Tibial artery (tissue), 4 donors: ENCODE data around the gene PCDHGA4.
"Not testable (repeated sequence)": the region's sequence is repeated elsewhere in the genome, so short reads cannot be mapped to it uniquely, and the experiment has no call there.

Experiments used
- DNase-seq, 2 donors: peaks; one replicate each; pipeline ENCODE4 v3.0.0-alpha.2; 2019
- H3K27ac ChIP-seq, 2 donors: fragments of 200-600 bp; sonication (generic) in 1 of 2; 1 replicate in 1 of 2; 2 replicates in 1 of 2; pipeline ENCODE4 v1.5.1; 2018 to 2019; ENCODE audit warnings: mild to moderate bottlenecking in 1 of 2
- H3K27me3 ChIP-seq, 2 donors: fragments of 200-600 bp; sonication (generic) in 1 of 2; one replicate each; pipeline versions ENCODE4 v1.5.1 to v1.6.0; 2016 to 2019
- H3K36me3 ChIP-seq, 3 donors: fragments of 200-600 bp; sonication (generic) in 2 of 3; one replicate each; pipeline ENCODE4 v1.5.1; 2016 to 2019; ENCODE audit warnings: mild to moderate bottlenecking in 2 of 3
- H3K4me1 ChIP-seq, 4 donors: fragments of 200-600 bp; sonication (generic) in 2 of 4; 1 replicate in 3 of 4; 2 replicates in 1 of 4; pipeline ENCODE4 v1.5.1; 2016 to 2019
- H3K4me3 ChIP-seq, 2 donors: fragments of 200-600 bp; sonication (generic) in 1 of 2; 1 replicate in 1 of 2; 2 replicates in 1 of 2; pipeline ENCODE4 v1.5.1; 2018 to 2019; ENCODE audit warnings: mild to moderate bottlenecking in 2 of 2
- H3K9me3 ChIP-seq, 3 donors: fragments of 200-600 bp; sonication (generic) in 1 of 3; one replicate each; pipeline ENCODE4 v1.5.1; 2016 to 2019
- CTCF ChIP-seq, 2 experiments: fragments of 200-600 bp in 1 of 2; fragments of 450-650 bp in 1 of 2; IDR thresholded peaks; one replicate each; pipeline ENCODE4 v1.5.1; 2017 to 2019; ENCODE audit warnings: antibody characterized with exemption in 2 of 2, mild to moderate bottlenecking in 1 of 2, moderate library complexity in 1 of 2
- intact Hi-C: fragments of 100-400 bp; cut with DNase I; formaldehyde crosslinking; loops from one replicate; pipeline ENCODE4 v1.15.0; 2023; ENCODE audit warnings: low total_unique reads

PCDHGA4 gene

GRCh38 chr5:141354900-141355469 lies at the start of gene PCDHGA4:
Gene PCDHGA4, plus strand, starts transcription at chr5:141355021. Its CDS starts 87 bp downstream, at chr5:141355108.
- TF ChIP-seq CTCF (IDR thresholded peaks at IDR 0.05): no peak
- DNase-seq: no peak
- Histone ChIP-seq H3K27me3 (peaks cover 0 to 3% of the 10 kb centered on the region in 2 donors), H3K36me3 (peaks cover 0 to 18% (median 7%) of the 10 kb centered on the region in 3 donors), H3K4me3 (peak within 1 kb of the TSS; percentile 32 to 43), H3K27ac (no peak within 1 kb of the TSS), H3K9me3 (peaks cover 0 to 100% (median 88%) of the 10 kb centered on the region in 3 donors), H3K4me1 (no peaks in the 10 kb centered on the region)
- intact Hi-C loops: no loop called here

GRCh38 chr5:141306630-141307029 lies 48.2 kb upstream of the PCDHGA4 start:
- intact Hi-C loops: no loop called here
- H3K36me3 ChIP-seq: peaks cover 6 to 50% (median 29%) of the 10 kb centered on the region in 3 donors
- no peak for TF ChIP-seq CTCF (IDR thresholded peaks at IDR 0.05)
- no peak overlapping the region for H3K4me3 ChIP-seq
- H3K27ac ChIP-seq: no peak overlapping the region
- H3K4me1 ChIP-seq: no peaks in the 10 kb centered on the region
- no peaks in the 10 kb centered on the region for H3K27me3 ChIP-seq
- H3K9me3 ChIP-seq: peaks cover 10 to 100% (median 89%) of the 10 kb centered on the region in 3 donors
- DNase-seq: no peak

- no peak overlapping the region for H3K4me3 ChIP-seq
- peaks cover 45 to 79% (median 74%) of the 10 kb centered on the region in 3 donors for H3K36me3 ChIP-seq
- DNase-seq: no peak
- peaks cover 22 to 100% (median 73%) of the 10 kb centered on the region in 3 donors for H3K9me3 ChIP-seq
- no peak for TF ChIP-seq CTCF (IDR thresholded peaks at IDR 0.05)
- intact Hi-C loops: no loop called here
- no peak overlapping the region for H3K27ac ChIP-seq
- no peaks in the 10 kb centered on the region for H3K4me1 ChIP-seq
- no peaks in the 10 kb centered on the region for H3K27me3 ChIP-seq
Observed at GRCh38 chr5:141313711-141314110, 41.1 kb upstream of the PCDHGA4 start.

- H3K4me3 ChIP-seq, intact Hi-C loops, H3K27me3 ChIP-seq, DNase-seq, H3K27ac ChIP-seq: not testable (repeated sequence)
- H3K36me3 ChIP-seq: peaks cover 55 to 79% (median 78%) of the 10 kb centered on the region in 3 donors
- H3K9me3 ChIP-seq: peaks cover 22 to 86% (median 59%) of the 10 kb centered on the region in 3 donors
- peaks cover 0 to 12% (median 3%) of the 10 kb centered on the region in 4 donors for H3K4me1 ChIP-seq
Observed at GRCh38 chr5:141316963-141317362, 37.9 kb upstream of the PCDHGA4 start.

GRCh38 chr5:141319202-141319601 lies 35.6 kb upstream of the PCDHGA4 start:
- Histone ChIP-seq H3K9me3 (peaks cover 19 to 71% (median 44%) of the 10 kb centered on the region in 3 donors), H3K4me3 (no peak overlapping the region), H3K27me3 (no peaks in the 10 kb centered on the region), H3K4me1 (peaks cover 0 to 12% (median 3%) of the 10 kb centered on the region in 4 donors), H3K27ac (no peak overlapping the region), H3K36me3 (peaks cover 47 to 58% (median 56%) of the 10 kb centered on the region in 3 donors)
- intact Hi-C loops: no loop called here
- no peak for DNase-seq
- no peak for TF ChIP-seq CTCF (IDR thresholded peaks at IDR 0.05)

- no peaks in the 10 kb centered on the region for H3K27me3 ChIP-seq
- H3K4me3 ChIP-seq: peak overlapping the region; percentile 69 to 71
- no peak for DNase-seq
- intact Hi-C loops: loop anchor here (5.0 to 10.0 kb wide), 2 partner anchors 95 to 243 kb away; partner anchors contain the start of genes PCDHGA10 and PCDHGB7
- peaks cover 0 to 12% (median 3%) of the 10 kb centered on the region in 4 donors for H3K4me1 ChIP-seq
- no peak overlapping the region for H3K27ac ChIP-seq
- H3K36me3 ChIP-seq: peaks cover 47 to 53% (median 53%) of the 10 kb centered on the region in 3 donors
- TF ChIP-seq CTCF (IDR thresholded peaks at IDR 0.05): no peak
- peaks cover 18 to 66% (median 44%) of the 10 kb centered on the region in 3 donors for H3K9me3 ChIP-seq
Observed at GRCh38 chr5:141319699-141320098, 35.1 kb upstream of the PCDHGA4 start.
